Activated CD4-positive, CD25-positive, alpha-beta regulatory T cell treated with anti-CD3 and anti-CD28 coated beads, Interleukin-2, amount 50 U/mL, for 24 hours (primary cell): ENCODE results near the gene RFFL.
"Not testable (repeated sequence)": the region's sequence is repeated elsewhere in the genome, so short reads cannot be mapped to it uniquely, and the experiment has no call there.

Source experiments
- ATAC-seq, 2 donors: fragments of 150-1000 bp; cut with Tn5 transposase; one replicate each; pipeline ENCODE4 v1.10.0; 2021; ENCODE audit warnings: mild to moderate bottlenecking in 1 of 2, moderate library complexity in 1 of 2

The RFFL gene, protein sequence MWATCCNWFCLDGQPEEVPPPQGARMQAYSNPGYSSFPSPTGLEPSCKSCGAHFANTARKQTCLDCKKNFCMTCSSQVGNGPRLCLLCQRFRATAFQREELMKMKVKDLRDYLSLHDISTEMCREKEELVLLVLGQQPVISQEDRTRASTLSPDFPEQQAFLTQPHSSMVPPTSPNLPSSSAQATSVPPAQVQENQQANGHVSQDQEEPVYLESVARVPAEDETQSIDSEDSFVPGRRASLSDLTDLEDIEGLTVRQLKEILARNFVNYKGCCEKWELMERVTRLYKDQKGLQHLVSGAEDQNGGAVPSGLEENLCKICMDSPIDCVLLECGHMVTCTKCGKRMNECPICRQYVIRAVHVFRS

GRCh38 chr17:35063514-35064223 is at the start of gene RFFL:
RFFL (minus strand) TSS chr17:35063707; CDS start chr17:35026553, 37,154 bp downstream.
- peak; percentile 96 to 97 for ATAC-seq

GRCh38 chr17:35110791-35111190 is 47.3 kb upstream of the RFFL start:
- ATAC-seq, result not testable (repeated sequence)

DNA sequence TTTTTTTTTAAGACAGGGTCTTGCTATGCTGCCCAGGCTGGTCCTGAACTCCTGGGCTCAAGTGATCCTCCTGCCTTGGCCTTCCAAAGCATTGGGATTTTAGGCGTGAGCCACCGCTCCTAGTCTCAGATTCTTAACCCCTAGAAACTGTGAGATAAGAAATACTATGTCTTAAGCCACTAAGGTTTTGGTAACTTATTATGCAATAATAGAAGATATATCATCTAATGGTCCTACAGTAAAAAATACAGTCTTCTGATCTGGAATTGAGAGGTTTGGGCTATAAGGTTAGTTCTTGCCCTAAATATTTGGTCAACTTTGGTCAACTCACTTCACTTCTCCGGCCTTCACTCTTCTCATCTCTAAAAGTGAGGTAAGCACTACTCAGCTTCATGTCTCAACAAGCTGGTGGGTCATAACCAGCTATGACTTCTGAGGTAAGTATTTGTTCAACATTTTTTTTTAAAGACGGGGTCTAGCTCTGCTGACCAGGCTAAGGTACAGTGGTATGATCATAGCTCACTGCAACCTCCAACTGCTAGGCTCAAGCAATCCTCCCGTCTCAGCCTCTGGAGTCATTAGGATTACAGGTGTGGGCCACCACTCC is 41.4 kb upstream of the RFFL start:
- no peak for ATAC-seq

DNA sequence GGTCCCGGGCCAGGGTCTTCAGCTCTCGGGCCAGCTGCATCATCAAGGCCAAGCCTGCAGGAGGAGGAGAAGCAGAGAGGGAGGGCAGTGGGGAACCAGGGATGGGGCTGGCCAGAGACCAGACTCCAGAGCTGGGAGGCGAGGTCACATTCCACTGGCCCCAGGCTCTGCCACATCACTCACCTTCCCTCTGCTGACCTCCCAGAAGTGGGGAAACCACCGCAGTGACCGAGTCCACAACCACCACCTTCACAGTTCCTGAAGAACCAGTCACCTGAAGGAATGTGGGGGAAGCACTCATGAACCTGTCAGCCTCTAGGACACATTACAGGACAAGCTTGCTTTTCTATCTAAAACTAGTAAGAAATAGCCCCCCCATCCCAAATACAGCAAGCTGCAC is 39.8 kb upstream of the RFFL start:
- no peak for ATAC-seq

DNA sequence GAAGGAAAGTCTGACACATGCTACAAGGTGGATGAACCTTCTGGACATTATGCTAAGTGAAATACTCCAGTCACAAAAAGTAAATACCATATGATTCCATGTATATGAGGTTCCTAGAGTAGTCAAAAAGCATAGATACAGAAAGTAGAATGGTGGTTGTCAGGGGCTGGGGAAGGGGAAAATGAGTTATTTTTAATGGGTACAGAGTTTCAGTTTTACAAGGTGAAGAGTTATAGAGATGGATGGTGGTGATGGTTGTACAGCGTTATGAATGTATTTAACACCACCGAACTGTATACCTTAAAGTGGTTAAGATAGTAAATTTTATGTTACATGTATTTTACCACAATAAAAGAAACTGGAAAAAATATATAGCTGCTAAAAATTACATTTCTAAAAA is 38.2 kb upstream of the RFFL start:
- ATAC-seq, result no peak

DNA sequence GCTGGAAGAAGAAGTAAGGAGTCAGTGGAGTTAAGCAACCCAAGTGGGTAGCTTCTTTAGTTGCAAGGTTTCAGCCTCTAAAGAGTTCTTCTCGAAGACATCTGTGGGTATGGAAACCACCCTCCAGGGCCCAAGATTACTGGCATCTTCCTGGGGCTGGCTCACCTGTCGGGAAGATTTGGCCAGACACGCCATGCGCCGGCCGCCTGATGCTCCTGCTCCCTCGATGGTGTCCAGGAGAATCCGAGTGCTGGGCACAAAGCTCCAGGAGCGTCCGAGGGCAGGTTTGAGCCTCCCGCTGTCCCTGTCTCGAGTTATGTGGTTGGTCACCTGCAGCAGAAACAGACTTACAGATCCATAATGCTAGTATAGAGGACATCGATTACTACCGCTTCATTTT is 37.5 kb upstream of the RFFL start:
- ATAC-seq, result no peak

DNA sequence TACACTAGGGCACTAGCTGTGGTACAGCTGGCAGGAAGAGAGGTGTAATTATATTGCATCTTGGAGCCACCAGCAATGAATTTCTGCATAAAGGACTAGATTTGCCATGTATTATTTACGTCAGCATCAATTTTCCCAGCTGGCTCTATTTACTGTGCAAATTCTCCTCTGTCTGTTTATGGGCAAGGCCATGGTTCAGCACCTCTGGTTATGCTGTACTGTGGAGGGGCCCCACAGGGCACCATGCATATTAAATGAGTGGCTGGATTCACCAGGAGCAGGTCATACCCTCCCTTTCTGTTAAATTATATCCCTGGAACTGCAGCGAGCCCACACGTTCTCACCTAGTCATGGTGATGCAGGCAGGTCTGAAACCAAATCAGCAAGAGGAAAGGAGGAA is 36.4 kb upstream of the RFFL start:
- no peak for ATAC-seq

DNA sequence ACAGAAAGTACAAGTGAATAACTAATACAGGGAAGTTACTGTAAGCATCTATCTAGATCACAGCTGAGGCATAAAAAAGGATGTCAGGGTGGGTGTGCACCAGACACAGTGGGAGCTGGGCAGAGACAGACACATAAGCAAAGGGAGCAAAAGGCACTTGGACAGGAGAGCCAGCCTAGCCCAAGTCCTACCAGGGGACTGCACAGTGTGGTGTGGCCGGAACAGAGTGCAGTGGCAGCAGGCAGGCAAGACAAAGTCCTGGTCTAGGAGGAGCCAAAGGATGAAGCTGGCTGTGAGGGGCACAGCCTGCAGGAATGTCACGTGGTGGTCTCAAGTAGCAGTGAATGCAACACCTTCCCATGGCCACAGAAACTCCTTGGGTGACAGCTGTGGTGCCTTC is 34.3 kb upstream of the RFFL start:
- ATAC-seq, result no peak

GRCh38 chr17:35095741-35096140 is 32.2 kb upstream of the RFFL start:
- no peak for ATAC-seq

DNA sequence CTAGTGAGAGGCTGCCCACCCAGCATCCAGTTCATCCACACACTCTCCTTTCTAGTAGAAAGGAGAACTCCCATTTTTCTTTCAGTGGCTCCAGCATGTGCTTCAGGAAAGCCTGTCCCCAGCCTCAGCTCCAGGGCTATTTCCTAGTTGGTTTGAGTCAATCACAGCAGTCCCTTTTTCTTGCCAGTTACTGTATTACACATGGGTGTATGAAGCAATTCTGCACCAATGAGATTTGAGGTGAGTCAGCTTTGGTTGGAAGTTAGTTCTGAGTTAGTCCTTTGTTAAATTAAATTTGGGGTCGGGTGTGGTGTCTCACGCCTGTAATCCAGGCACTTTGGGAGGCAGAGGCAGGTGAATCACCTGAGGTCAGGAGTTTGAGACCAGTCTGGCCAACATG is 31.4 kb upstream of the RFFL start:
- peak in 1 of 2 donors; percentile 27 for ATAC-seq

DNA sequence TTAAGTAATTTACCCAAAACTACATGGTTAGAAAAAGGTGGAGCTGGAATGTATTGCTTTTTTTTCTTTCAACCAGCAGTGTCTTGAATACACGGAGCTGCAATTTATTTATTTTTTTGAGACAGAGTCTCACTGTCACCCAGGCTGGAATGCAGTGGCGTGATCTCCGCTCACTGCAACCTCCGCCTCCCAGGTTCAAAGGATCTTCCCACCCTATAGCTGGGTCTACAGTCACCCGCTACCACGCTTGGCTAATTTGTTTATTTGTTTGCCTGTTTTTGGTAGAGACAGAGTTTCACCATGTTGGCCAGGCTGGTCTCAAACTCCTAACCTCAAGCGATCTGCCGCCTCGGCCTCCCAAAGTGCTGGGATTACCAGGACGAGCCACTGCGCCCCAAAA is 27.2 kb upstream of the RFFL start:
- not testable (repeated sequence) for ATAC-seq

DNA sequence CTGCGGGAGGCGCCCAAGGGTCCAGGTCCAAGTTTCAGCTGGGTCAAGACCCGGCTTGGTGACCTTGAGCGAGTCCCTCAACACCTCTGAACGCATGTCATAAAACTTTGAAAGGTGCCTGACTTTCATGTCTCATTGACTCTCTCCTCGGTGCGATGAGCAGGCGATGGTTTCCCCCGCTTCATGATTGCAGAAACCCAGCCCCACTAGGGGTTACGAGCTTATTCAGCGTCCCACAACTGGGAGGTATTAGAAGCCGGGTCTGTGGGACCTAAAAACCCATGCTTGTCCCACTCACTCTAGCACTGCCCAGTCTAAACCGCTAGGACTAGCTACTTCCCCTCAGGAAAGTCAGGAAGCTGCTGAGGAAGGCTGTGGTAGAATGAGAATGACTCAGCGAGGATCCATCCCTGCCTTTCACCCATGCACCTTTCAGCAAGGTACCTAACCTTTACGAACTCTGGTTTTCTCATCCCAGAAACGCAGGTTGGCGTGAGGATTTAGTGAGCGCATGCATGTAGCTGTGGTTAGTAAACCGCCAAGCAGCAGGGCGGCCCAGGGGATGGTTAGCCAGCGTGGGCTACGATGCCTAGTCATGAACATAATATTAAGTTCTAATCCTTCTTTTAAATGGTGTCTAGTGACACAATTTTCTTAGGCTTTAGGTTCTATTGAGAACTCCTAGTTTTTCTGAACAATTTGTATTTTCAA is 26.2 kb upstream of the RFFL start:
- peak; percentile 37 to 46 for ATAC-seq

DNA sequence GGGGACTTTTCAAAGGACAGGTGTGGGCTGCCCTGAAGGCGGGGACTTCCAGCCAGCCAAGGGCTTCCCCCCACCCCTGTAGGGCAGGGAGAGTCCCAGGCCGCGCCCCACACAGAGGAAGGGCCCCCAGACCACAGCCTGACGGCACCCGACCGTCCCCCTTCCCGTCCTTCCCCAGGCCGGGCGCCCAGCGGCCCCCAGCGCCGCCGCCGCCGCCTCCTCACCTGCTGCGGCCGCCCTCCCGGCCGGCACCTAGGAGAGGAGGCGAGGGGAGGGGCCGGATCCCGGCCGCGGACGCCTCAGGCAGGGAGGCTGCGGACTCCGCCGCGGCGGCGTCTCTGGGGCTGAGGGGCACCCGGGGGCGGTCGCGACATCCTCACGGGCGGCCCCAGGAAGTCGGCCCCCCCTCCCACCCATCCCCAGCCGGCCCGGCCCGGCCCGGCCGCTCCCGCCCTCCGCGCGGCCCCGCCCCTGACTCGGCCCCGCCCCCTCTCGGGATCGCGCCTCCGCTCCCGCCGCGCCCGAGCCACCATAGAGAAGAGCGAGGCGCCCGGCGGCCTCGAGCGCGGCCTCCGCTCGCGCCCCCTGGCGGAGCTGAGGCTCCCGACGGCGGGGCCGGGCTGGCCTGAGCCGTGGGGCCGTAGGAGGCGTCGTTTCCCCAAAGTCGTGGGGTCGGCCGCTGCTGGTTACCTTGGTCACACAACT is 25.5 kb upstream of the RFFL start:
- ATAC-seq, result peak; percentile 78 to 84

DNA sequence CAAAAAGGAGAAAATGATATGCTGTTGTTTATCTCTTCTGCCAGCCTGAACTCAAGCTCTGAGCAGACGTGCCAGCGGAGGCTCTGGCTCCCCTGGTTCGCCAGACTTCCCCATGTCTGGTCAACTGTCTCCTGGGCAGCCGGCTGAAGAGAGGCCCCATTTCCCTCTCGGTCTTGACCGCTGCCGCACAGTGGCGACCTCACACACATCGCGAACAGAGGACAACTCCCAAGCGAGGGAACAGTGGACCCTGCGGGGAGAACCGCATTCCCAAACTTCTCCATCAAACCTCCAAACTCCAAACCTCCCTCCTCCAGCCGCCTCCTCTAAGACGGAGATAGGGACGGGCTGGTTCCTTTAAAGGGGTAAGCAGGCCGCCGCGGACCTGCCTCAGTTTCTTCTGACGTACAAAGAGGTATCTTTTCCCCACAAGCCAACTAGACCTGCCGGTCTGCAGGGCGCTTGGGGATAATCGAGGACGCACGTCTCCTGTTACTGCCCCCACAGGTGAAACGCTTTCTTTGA is 24.9 kb upstream of the RFFL start:
- ATAC-seq, result no peak

DNA sequence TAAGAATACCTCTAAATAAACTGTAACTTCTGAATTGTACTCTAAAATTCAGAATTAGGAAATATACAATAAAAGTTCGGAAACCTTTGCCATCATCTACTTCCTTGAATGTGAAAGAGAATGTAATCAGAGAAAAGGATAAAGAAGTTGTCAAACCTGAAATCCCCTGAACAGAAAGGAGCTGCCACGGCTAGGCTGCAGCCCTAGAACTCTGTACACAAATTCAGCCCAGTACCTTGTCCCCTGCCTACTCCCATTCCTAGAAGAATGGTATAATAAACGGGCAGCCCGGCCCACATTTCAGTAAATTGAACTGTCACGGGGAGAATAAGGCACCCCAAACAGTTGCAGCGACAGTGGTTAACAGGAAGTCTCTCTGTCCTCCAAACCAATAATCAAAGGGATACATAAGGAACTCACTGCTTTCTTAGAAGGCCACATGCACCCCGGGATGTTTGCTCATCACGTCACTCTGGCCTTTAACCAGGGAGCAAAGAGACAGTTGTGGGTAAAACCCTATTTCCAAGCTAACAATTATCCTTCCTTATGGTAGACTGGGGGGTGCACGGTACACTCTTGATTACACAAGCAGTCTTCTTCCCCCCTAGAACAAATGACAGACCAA is 24.3 kb upstream of the RFFL start:
- no peak for ATAC-seq

- ATAC-seq, result no peak
These were observed 23.5 kb upstream of the RFFL start for GRCh38 chr17:35086931-35087573.

GRCh38 chr17:35086164-35086563 is 22.7 kb upstream of the RFFL start:
- ATAC-seq, result no peak

DNA sequence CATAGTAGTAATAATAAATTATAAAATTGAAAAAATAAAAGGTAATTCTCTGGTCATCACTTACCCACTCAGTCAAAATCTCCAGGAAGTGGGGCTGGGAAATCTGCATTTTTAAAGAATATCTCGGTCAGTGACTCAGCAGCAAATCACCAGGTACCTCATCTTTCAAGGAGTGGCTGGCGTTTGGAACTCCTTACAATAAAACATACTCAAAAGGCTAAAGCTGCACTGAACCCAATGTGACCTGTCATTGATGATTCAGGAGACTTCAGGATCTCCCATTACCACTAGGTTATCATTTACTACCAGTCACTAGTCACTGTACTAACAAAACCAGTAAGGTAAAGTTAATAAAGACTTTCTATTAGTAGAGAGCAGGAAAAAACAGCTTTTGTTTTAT is 21.5 kb upstream of the RFFL start:
- ATAC-seq, result peak; percentile 6 to 8

DNA sequence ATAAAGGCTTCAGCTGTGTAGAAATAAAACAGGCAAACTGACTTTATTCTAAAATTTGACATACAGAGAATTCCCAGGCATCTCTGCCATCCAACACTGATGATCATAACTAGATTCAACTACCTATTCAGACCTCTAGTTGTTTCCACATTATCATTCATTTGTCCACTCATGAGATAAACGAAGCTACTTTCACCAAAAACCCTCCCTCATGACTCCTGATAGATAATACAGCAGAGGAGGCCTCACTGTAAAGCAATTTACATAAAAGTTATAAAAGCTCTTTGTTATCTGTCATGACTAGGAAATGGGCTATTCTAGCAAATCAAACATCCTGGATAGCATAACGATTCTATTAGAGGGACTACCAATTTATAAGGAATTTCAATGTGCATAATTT is 19.6 kb upstream of the RFFL start:
- no peak for ATAC-seq

DNA sequence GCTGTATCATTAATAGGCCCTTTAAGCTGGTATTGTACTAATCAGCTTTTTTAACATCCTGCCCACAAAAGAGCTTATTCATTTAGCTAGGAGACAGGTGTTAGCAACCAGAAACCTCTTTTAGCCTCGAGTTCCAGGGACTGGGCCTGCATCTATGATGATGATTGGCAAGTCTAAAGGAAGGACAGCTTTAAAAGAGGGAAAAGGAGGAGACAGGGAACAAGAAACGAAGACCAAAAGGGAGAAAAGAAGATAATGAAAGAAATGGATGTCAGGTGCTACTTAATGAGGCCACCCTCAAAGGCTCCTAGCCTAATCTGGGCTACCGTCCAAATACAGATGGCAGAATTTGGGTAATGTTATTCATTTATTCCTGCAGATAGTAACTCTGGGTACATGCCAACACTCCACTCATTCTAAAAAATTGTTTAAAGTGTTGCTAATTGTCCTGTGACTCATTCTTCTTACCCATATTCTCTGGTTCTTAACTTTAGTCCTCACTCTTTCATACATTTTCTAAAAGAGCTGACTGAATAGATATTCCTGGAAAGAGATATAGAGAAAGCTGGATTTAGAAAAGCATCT is 18.7 kb upstream of the RFFL start:
- ATAC-seq, result peak; percentile 68 to 74

GRCh38 chr17:35081638-35082037 is 18.1 kb upstream of the RFFL start:
- ATAC-seq, result no peak
